GM18498 (cell line): ENCODE data around the gene SUCO.

ENCODE experiments used
- ATAC-seq: cut with Tn5 transposase; IDR thresholded peaks from one replicate; pipeline ENCODE4 v1.9.1; 2021; ENCODE audit warnings: mild to moderate bottlenecking, moderate library complexity; ENCODE audit not compliant: unreplicated experiment

Gene SUCO

DNA sequence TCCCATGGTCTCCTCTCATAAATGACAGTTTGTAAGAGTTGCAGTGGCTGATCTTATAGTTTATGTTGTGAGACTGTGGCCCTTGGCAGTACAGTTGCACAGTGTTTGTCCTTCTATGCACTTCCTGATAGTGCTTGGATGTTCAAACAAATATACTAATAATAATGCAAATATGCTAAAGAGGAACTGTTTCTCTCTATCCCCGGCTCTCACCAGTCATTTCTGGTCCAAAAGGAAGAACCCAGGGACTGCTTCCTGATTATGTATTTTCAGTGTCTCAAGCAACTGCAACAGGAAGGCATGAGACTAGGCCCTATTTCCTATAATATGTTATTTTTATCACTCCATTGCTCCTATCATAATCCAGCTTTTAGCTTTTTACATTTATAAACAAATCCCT lies 17.0 kb upstream of the SUCO start:
- ATAC-seq = no peak

DNA sequence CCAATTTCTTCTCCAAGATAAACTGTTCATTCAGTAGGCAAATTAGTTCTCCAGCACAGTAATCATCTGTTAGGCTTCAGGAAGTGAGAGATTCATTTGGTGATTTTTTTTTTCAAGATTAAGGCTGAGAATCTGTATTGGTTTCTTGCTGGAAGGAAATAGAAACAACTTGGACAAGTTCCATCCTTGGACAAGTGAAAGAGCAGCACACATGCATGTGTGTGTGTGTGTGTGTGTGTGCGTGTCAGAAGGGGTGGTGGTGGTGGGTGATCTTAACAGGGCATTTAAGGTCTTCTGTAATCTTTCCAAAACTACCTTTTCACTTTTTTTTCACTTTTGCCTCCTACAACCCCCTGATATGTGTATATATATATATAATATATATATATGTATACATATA lies 15.9 kb upstream of the SUCO start:
- no peak for ATAC-seq

DNA sequence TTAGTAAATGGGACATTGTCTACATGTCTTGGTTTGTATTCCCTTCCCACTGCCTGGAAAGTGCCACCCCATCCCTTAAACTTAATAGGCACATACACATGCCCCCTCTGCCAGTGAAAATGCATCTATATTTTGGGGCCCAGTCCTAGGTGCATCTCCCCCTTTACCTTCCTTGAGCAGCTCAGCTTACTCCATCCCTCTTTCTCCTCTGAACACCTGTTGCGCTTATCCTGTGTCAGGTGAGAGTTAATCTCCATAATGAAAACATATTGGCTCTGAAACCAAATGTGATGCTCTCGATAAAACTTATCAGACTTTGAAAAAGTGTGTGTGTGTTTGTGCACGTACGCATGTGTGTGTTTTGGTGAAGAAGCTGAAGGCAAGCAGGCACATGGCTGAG lies 15.4 kb upstream of the SUCO start:
- no peak for ATAC-seq

DNA sequence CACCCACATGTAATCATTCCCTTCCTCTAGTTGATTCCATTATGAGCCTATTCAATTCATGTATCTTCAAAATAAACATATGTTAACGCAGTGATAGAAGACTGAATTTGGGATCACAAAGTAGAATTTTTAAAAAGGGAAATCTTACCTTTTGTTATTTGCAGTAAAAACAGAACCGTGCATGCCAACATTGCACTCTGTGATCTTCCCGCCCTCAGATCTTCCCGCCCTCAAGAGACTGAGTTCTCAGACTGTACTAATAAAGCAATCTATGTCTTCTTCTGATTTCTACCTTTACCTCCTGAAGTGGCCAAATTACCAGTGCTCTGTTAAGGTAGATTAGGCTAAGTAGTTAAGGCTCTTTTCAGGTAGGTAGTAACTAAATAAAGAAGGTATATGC lies 3.6 kb upstream of the SUCO start:
- no peak for ATAC-seq

DNA sequence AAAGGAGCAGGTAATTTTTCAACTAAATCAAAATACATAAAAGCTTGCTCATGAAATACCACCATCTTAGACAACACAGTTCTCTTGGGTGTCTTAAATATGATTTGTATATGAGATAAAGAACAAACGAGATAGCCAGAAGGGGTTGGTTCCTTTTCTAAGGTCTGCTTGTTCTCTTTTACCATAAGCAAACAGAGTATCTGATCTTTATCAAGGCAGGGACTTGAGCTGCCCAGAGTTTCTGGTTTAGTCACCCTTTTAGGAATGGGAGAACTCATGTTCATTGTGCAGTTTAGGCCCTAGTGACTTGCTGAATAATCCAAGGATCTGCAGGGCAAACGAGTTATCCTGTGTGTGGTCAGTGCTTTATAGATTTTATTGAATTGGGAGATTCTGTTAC lies 3.0 kb upstream of the SUCO start:
- ATAC-seq = no peak

DNA sequence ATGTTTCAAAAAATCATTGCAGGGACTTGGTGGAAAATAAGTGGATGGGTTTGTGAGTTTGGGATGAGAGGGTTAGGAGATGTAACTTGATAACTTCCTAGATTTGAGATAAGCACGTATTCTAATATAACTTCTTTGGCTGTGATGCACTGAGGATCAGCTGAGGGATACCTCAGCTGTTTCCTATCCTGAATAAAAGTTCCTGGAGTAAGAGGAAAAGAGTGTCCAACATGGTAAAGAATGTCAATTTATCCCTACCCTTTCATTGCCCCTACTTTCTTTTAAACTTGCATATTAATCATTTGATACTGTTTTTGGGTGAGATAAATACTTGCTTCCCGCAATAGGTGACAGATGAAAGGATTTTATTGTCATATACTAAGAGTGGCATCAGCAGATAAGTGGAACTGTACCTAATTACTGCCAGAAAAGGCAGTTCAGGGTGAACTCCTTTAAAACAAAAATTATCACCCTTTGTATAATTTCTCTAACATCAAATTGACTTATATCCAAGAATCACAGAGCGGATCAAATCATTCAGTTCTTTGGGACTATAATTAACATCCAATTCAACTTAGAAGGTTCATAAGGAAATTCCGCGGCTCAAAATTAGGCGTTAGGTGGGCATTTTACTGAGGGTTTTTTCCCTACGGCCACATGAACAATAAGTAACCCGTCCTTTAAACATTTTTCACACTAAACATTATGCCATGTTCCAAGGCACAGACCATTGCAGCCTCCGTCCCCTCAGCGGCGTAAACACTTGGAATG lies 1.4 kb upstream of the SUCO start:
- ATAC-seq = no peak

DNA sequence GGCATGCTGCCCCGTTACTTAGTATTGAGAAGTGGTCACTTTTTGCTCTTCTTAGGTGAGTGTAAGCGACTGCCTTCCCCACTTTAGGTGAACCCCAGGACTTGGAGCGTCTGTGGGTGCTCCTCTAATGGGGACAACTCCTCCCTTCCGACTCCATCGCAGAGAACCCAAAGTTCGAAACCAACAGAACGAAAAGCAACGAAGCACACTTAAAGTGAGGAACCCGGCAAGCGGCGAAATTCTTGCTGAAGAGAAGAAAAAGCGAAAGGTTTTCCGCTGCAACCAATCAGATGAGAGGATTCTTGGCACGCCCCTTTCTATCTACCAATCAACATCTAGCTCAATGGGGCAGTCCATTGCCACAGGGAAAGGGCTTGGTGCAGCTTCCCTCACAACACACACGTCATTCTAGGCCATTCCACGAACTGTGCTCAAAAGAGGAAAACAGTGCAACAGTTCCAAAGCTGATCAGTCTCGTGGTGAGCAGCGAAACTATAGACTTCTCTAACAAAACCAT lies 709 bp upstream of the SUCO start:
- ATAC-seq = peak; percentile 74

DNA sequence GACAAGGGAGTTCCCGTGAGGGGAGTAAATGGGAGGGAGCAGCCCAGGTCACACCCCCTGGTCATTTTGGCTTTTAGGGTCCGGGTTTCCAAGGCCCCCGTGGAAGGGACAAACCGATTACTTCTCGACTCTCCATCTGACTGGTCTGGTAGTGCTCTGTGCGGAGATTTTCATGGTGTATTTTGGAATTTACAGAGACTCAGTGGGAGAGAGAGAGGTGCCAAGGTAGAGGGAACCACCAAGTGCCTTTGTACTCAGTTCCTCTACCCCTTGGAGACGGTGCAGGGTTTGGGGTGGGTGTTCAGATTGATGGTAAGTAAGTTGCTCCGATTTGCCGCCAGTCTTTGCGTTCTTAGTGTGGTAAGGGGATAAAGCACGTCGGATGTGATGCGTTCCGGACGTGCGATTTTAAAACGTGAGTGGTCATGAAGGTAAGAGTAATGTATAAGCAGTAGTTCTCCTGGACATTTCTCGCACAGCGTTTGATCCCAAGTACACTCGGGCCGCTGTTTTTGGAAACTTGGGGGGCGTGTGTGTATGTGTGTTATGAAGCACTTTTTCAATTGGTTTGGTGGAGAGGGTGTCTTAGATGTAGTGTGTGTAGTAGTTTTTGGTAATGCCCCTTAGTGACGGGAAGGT lies 682 bp downstream of the SUCO start:
- no peak for ATAC-seq

DNA sequence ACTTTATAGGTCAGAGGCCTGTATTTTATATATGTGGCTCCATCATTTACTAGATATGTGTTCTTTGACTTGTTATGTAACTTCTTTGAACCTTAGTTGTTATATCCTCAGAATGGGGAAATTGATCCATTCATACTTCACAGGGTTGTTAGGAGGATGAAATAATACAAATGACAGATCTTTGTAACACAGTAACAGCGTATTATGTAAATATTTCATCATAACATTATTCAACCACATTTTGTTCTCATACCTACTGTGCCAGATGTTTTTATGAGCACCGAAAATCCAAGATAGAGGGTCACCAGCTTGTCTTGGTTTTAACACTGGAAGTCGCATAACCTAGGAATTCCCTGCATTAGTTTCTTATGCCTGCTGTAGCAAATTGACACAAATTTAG lies 3.3 kb downstream of the SUCO start:
- ATAC-seq = no peak

DNA sequence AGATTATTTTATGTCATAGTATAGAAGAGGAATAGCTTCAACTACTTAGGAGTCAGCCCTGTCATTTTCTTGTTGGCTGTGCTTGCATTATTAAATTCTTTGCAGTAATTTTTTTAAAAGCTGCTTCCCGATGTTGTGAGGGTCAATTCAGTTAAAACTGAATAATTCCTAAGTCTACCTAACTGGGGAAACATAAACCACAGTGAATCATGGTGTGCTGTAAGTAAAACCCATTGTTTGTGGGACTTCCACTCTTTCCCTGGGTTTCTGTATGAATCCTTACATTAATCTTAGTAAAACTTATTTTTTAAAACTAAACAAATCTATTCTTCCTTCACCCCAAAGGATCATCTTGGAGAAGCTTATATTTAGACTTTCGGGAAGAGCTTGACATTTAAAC lies 4.4 kb downstream of the SUCO start:
- no peak for ATAC-seq

DNA sequence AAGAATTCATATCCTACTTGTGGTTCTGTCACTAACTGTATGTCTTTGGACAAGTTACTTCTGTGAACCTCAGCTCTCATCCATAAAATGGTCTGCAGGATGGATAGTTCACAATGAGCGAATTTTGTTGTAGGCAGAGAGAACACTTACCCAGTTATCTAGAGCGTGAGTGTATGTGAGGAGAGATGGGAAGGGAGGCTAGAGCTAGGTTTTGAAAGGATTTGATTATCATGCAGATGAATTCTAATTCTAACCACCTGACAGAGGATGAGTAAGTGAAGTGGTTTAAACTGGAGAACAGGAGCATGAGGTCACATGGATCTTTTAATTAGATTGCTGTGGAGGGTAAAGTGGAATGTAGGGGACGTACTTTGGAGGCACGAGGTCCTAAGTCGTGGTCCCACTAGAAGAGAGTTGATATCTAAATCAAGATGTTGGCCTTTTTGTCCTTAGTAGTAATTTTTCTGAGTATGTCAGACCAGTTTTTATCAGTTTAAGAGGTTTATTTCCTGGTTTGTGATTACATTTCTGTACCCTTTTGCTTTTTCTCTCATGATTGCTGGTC lies 5.0 kb downstream of the SUCO start:
- no peak for ATAC-seq

DNA sequence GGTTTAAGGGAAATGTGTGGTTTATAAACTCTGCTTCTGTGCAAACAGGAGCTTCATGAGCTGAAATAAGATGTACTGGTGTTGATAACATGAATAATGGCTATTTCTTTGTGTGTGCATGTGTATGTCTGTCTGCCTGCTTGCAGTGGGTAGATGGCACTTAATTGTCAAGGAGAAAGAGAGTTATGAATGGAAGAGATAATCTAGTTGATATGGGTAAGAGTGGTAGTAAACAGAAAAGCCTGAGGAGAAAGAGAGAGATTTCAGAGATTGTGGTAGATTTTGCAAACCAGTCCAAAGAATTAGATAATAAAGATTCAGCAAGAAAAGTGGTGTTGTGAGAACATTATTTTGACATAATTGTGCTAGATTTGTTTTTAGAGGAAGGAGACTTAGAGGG lies 7.7 kb downstream of the SUCO start:
- no peak for ATAC-seq

DNA sequence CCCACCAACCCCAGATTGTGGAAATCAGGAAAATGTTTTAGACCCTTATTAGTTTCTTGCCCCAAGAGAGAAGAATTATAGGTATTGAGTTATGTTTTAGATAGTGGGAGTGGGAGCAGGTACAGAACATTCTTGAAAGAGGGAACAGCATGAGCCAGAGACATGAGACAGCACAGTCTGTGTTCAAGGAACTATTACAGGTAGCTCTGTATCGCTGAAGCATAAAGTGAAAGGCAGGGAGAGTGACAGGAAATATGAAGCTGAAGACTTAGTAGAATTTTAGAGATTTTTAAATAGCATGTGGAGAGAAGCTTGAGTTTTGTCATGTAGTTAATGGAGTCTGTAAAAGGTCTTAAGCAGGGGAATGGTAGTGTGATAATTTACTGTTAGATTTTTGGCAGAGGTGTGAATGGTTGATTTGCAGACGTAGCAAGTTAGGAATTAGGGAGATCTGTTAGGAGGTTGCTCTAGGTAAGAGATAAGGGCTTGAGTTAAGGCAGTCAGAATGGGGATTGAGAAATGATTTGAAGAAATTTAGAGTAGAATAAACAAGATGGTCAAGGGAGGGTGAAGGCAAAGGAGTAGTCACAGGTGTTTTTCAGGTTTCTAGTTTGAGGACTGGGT lies 11.6 kb downstream of the SUCO start:
- no peak for ATAC-seq

DNA sequence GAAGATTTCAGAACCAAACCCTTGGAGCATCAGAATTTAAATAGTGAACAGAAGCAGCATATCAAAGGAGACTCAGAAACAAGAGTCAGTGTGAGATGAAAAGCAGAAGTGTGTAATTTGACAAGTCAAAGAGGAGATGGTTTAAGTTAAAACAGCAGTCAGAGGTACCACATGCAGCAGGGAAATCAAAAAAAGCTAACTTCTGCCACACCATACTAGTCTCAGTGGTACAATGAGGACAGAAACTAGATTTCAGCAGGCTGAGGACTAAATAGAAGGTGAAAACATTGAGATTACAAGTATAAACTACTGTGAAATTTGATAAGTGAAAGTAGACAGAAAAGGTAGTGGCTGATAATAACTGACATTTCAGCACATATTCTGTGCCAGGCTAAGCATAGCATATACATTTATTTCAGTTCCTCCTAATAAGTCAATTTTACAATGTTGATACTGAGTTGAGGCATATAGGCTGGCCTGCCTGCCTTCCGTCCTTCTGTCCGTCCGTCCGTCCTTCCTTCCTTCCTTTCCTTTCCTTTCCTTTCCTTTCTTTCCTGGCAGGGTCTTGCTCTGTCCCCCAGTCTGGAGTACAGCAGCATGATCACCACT lies 12.6 kb downstream of the SUCO start:
- peak; percentile 91 for ATAC-seq

DNA sequence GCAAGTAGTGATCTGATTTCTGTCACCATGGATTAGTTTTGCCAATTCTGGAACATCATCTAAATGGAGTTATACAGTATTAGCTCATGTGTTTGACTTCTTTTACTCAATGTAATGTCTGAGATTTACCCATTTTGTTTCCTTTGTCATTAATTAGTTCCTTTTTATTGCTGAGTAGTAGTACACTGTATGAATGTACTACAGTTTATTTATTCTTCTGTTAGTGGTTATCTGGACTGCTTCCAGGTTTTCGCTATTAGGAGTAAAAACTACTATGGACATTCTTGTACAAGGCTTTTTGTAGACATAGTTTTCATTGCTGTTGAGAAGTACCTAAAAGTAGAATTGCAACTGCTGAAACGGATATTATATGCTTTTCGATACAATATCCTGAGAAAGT lies 14.1 kb downstream of the SUCO start:
- no peak for ATAC-seq

DNA sequence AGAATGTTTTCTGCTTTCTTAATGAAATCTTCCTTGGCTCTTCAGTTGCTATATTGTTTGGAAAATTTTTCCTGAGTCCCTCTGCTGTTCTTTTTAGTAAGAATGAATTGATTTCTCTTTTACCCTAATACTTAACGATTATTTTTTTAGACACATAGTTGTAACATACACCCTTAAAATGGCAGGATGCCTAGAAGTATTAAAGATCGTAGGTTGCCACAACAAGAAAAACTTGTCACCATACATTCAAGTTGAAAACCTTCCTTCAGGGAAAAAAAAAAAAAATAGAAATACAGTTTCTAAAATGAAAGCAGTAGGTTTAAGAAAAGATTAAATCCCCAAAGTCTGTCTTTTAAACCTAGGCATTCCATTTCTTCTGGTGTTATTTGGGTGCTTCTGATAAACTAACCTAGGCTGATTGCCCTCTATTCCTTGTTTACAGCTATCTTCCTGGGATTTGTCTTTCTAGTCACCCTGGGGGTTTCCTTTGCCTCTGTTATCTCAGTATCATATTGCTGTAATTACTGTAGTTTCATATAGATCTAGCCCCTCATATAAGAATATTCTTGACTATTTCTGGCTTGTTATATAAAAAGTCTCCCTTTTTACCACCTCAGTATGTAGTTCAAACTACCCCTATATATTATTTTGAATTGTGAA lies 16.8 kb downstream of the SUCO start:
- ATAC-seq = no peak

DNA sequence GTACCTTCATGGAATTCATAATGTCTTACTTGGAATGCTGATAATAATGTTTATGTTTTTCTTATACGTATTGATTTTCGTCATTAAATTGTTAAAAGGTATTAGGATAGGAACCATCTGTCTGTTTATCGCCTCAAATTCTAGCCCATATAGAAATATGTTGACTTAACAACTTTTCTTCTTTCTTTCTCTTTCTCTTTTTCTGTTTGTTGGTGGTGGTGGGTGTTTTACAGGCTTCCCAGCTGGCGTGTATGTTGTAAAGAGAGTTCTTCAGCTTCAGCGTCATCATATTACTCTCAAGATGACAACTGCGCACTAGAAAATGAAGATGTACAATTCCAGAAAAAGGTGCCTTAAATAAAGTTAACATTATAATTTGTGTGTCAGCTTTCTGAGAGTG lies 18.3 kb downstream of the SUCO start:
- no peak for ATAC-seq

DNA sequence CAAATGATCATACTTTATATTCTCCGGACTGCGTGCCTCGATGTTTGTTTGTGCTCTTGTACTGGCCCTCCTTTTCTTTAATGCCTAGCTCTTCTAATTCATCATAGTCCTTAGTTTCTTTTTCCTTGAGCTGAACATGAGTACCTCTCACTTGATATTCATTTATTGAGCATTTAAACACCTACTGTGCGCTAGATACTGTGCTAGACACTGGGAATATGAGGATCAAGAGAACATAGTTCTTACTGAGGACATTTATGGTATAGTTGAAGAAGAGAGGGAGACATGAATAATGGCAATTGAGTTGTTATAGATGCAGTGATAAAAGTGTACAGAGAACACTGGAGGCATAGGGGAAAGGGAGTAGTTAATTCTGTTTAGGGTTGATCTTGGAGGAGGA lies 22.0 kb downstream of the SUCO start:
- ATAC-seq = no peak

DNA sequence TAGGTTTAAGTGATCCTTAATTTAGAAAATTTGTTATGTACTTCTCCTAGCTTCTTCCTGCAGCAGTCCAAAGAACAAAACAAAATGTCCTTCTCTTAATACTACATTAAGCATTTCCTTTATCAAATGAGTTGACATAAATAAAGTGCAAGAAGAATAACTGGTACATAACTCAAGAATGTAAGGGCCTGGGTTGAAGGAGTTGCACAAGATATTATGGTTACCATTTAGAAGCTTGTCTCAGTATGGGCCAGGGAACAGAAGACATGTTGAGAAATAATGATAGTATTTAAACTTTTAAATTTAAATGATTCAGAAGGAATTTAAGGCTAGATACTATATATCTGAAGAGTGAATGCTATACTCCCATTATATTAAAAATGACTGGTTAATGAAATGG lies 23.5 kb downstream of the SUCO start:
- ATAC-seq = no peak

DNA sequence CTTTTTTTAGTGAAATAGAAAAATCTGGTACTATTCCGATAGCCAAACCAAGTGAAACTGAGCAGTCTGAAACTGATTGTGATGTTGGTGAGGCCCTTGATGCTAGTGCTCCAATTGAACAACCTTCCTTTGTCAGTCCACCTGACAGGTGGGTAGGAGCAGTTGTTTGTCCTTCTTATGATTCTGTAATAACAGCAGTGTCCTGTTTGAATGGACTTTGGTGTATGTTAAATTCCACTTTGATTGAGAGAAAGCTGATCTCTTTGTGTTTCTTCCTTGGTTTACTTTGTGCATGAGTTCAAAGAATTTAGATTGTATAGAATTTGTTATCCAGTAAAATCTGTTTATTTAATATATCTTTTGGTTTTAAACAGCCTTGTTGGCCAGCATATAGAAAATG lies 24.3 kb downstream of the SUCO start:
- ATAC-seq = no peak
